ENCODE results near the gene ESPN. TPM values are rescaled to one million over a fixed set of nuclear protein-coding genes. Genes with fewer than 3 reads are reported as not detected.
"Not testable (repeated sequence)": the region's sequence is repeated elsewhere in the genome, so short reads cannot be mapped to it uniquely, and the experiment has no call there.

The ESPN gene
- polyA plus RNA-seq, 1 donor (not counting 4 experiments of a cell fraction or from before 2014, with no cell fraction given) = 0.47 TPM

GRCh38 chr1:6429660-6430411 is 5.3 kb downstream of the ESPN start:
- dilution Hi-C loops (cut with MboI; ENCODE audit: extremely low pct_ligation_motif_present, low sequenced_read_pairs); H3K9me3 ChIP-seq (ENCODE audit: control insufficient read depth, low read depth, low read length); H3K36me3 ChIP-seq (ENCODE audit: control insufficient read depth in 2 of 2, extremely low read depth in 1 of 2, insufficient read depth in 2 of 2, low read length in 2 of 2); H3K4me3 ChIP-seq (ENCODE audit: control insufficient read depth in 2 of 3, extremely low read depth in 1 of 3, insufficient read depth in 2 of 3, low read depth in 1 of 3, low read length in 3 of 3); H3K4me2 ChIP-seq (ENCODE audit: control insufficient read depth, extremely low read depth, insufficient read depth, low read depth, low read length); DNase-seq (ENCODE audit: low read depth, low spot score); H3K9me1 ChIP-seq (ENCODE audit: control insufficient read depth, extremely low read depth, insufficient read depth, low read length); FAIRE-seq; H2AFZ ChIP-seq (ENCODE audit: control insufficient read depth, low read length); H3K79me2 ChIP-seq (ENCODE audit: control insufficient read depth, insufficient read depth, low read length); H4K20me1 ChIP-seq (ENCODE audit: control insufficient read depth, extremely low read depth, insufficient read depth, low read length); H3K9ac ChIP-seq (ENCODE audit: control insufficient read depth, extremely low read depth, insufficient read depth, low read length); H3K27ac ChIP-seq (ENCODE audit: control insufficient read depth, insufficient read depth, low read length): not testable (repeated sequence)
- peaks cover 26% of the 10 kb centered on the region for H3K4me1 ChIP-seq (ENCODE audit: control insufficient read depth, extremely low read depth, insufficient read depth, low read length)
- H3K27me3 ChIP-seq (ENCODE audit: control insufficient read depth, extremely low read depth, insufficient read depth, low read length) = peaks cover 21% of the 10 kb centered on the region

- H3K79me2 ChIP-seq (ENCODE audit: control insufficient read depth, insufficient read depth, low read length); H3K9ac ChIP-seq (ENCODE audit: control insufficient read depth, extremely low read depth, insufficient read depth, low read length); FAIRE-seq; H3K9me3 ChIP-seq (ENCODE audit: control insufficient read depth, low read depth, low read length); H3K9me1 ChIP-seq (ENCODE audit: control insufficient read depth, extremely low read depth, insufficient read depth, low read length); H3K36me3 ChIP-seq (ENCODE audit: control insufficient read depth in 2 of 2, extremely low read depth in 1 of 2, insufficient read depth in 2 of 2, low read length in 2 of 2); dilution Hi-C loops (cut with MboI; ENCODE audit: extremely low pct_ligation_motif_present, low sequenced_read_pairs); H3K4me2 ChIP-seq (ENCODE audit: control insufficient read depth, extremely low read depth, insufficient read depth, low read depth, low read length); DNase-seq (ENCODE audit: low read depth, low spot score); H2AFZ ChIP-seq (ENCODE audit: control insufficient read depth, low read length); H4K20me1 ChIP-seq (ENCODE audit: control insufficient read depth, extremely low read depth, insufficient read depth, low read length); H3K4me3 ChIP-seq (ENCODE audit: control insufficient read depth in 2 of 3, extremely low read depth in 1 of 3, insufficient read depth in 2 of 3, low read depth in 1 of 3, low read length in 3 of 3); H3K27ac ChIP-seq (ENCODE audit: control insufficient read depth, insufficient read depth, low read length): not testable (repeated sequence)
- peaks cover 16% of the 10 kb centered on the region for H3K27me3 ChIP-seq (ENCODE audit: control insufficient read depth, extremely low read depth, insufficient read depth, low read length)
- peaks cover 11% of the 10 kb centered on the region for H3K4me1 ChIP-seq (ENCODE audit: control insufficient read depth, extremely low read depth, insufficient read depth, low read length)
Measured at GRCh38 chr1:6431645-6432579, 7.3 kb downstream of the ESPN start.

DNA sequence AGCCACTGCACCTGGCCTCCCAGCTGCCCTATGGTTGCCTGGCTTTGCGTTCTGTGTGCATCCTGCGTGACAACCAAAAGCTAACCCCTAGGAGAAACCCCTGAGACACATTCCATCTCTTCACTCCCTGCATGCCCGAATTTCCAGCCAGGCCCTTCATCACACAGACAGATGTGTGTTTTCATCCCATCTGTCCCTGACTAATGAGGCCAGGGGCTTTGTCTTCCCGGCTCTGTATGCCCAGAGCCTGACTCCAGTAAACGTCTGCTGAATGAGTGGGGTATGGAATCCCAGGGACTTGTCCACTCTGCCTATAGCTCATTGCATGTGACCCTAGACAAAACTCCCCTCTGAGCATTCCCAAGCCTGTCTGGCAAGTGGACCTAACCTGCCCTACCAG is 9.6 kb downstream of the ESPN start:
- Histone ChIP-seq H3K4me2 (ENCODE audit: control insufficient read depth, extremely low read depth, insufficient read depth, low read depth, low read length) (no peak overlapping the region), H3K36me3 (ENCODE audit: control insufficient read depth in 2 of 2, extremely low read depth in 1 of 2, insufficient read depth in 2 of 2, low read length in 2 of 2) (no peaks in the 10 kb centered on the region), H3K9me1 (ENCODE audit: control insufficient read depth, extremely low read depth, insufficient read depth, low read length) (no peaks in the 10 kb centered on the region), H2AFZ (ENCODE audit: control insufficient read depth, low read length) (no peak overlapping the region), H3K4me3 (ENCODE audit: control insufficient read depth in 2 of 3, extremely low read depth in 1 of 3, insufficient read depth in 2 of 3, low read depth in 1 of 3, low read length in 3 of 3) (no peak overlapping the region), H3K27ac (ENCODE audit: control insufficient read depth, insufficient read depth, low read length) (no peak overlapping the region), H3K9me3 (ENCODE audit: control insufficient read depth, low read depth, low read length) (no peaks in the 10 kb centered on the region), H3K27me3 (ENCODE audit: control insufficient read depth, extremely low read depth, insufficient read depth, low read length) (peaks cover 16% of the 10 kb centered on the region), H4K20me1 (ENCODE audit: control insufficient read depth, extremely low read depth, insufficient read depth, low read length) (no peaks in the 10 kb centered on the region), H3K4me1 (ENCODE audit: control insufficient read depth, extremely low read depth, insufficient read depth, low read length) (no peaks in the 10 kb centered on the region), H3K9ac (ENCODE audit: control insufficient read depth, extremely low read depth, insufficient read depth, low read length) (no peak overlapping the region), H3K79me2 (ENCODE audit: control insufficient read depth, insufficient read depth, low read length) (no peaks in the 10 kb centered on the region)
- TF ChIP-seq, protein P1, sequence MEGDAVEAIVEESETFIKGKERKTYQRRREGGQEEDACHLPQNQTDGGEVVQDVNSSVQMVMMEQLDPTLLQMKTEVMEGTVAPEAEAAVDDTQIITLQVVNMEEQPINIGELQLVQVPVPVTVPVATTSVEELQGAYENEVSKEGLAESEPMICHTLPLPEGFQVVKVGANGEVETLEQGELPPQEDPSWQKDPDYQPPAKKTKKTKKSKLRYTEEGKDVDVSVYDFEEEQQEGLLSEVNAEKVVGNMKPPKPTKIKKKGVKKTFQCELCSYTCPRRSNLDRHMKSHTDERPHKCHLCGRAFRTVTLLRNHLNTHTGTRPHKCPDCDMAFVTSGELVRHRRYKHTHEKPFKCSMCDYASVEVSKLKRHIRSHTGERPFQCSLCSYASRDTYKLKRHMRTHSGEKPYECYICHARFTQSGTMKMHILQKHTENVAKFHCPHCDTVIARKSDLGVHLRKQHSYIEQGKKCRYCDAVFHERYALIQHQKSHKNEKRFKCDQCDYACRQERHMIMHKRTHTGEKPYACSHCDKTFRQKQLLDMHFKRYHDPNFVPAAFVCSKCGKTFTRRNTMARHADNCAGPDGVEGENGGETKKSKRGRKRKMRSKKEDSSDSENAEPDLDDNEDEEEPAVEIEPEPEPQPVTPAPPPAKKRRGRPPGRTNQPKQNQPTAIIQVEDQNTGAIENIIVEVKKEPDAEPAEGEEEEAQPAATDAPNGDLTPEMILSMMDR (optimal IDR thresholded peaks at IDR 0.05 in 1 of 3, IDR thresholded peaks at IDR 0.05 in 1 of 3, conservative IDR thresholded peaks at IDR 0.05 in 1 of 3; ENCODE audit: extremely low read depth in 1 of 3, insufficient read depth in 2 of 3, low read length in 3 of 3) = no peak
- no peak for TF ChIP-seq EZH2 (IDR thresholded peaks at IDR 0.05; ENCODE audit: low read length)
- no peak for DNase-seq (ENCODE audit: low read depth, low spot score)
- no peak for FAIRE-seq
- dilution Hi-C loops (cut with MboI; ENCODE audit: extremely low pct_ligation_motif_present, low sequenced_read_pairs) = no loop called here
